ENCODE results near the gene SLC51B. TPM values are rescaled to one million over a fixed set of nuclear protein-coding genes. Genes with fewer than 3 reads are reported as not detected.

Gene SLC51B
- total and polyA plus RNA-seq, 10 of the 15 experiments (the other 5 are each of a cell fraction or from before 2014, with no cell fraction given), result 0.05 to 0.17 (median 0.13) TPM; not detected in 7

DNA sequence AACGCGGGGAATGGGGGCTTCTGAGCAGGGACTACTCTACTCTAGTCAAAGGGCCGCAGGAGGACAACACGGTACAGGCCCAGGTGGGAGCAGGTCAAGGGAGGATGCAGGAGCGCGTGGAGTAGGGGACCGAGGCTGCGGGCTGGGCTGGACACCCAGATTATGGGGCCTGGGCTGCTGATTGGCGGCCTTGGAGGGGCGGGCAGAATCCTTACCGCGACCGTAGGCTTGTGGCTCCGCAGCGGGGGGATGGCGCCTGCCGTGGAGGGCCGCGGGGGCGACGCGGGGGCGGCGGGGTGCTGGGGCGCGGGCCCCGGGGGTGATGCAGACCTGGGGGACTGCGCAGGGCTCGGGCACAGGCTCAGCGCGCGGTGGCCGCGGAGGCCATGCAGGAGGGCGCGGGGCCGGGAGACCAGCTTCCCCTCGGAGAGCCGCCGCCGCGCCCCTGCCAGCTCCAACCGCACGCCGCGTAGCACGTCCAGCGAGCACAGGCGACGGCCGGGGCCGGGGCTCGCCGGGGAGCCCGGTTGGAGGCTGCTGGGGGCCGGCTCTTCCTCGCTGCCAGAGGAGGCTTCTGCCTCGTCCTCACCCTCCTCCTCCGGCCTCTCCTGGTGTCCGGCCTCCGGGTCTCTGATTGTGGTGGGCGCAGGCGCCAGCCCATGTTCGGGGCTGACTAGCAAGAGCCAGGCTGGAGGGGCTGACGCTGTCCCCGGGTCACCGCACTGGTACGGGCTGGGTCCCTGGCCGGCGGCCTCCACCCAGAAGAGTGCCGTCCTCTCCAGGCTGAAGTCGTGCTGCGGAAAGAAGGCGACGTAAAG, 56.9 kb downstream of the SLC51B start:
- Histone ChIP-seq H3K9ac (ENCODE audit: control insufficient read depth, insufficient read depth, low read length) (no peak overlapping the region), H3K36me3 (ENCODE audit: control insufficient read depth in 2 of 2, insufficient read depth in 2 of 2, low read length in 1 of 2) (peaks cover 3 to 11% of the 10 kb centered on the region in 2 experiments; a peak in 3 of 4 replicates), H3K4me3 (no peak overlapping the region), H3K4me2 (ENCODE audit: control insufficient read depth, insufficient read depth) (no peak overlapping the region), H4K20me1 (ENCODE audit: control insufficient read depth, insufficient read depth) (no peaks in the 10 kb centered on the region), H3K9me3 (replicated peaks; ENCODE audit: control insufficient read depth, insufficient read depth, low read length) (no peaks in the 10 kb centered on the region), H3K4me1 (ENCODE audit: control insufficient read depth, insufficient read depth, low read length) (no peaks in the 10 kb centered on the region), H3K27ac (ENCODE audit: control insufficient read depth, insufficient read depth) (no peak overlapping the region), H3K27me3 (replicated peaks in 1 of 2; ENCODE audit: control insufficient read depth in 2 of 2, insufficient read depth in 2 of 2, low read length in 1 of 2) (no peaks in the 10 kb centered on the region), H3K79me2 (ENCODE audit: control insufficient read depth, insufficient read depth, low read length) (no peaks in the 10 kb centered on the region), H2AFZ (ENCODE audit: control insufficient read depth, low read depth, low read length) (no peak overlapping the region)
- ChIA-PET POLR2A (no interaction called here), CTCF (interaction anchor here (0.8 to 2.1 kb wide), 14 partner anchors 13 to 370 kb away, joined by 3 to 18 read pairs (median 5); partner anchors contain the start of gene UBAP1L), SMC1A (ENCODE audit: uncharacterized antibody, unreplicated experiment) (interaction anchor here (0.9 to 1.4 kb wide), 7 partner anchors 47 to 371 kb away, joined by 3 to 9 read pairs (median 3); no protein-coding TSS in a partner anchor), RAD21 (ENCODE audit: unreplicated experiment) (interaction anchor here (0.7 to 1.4 kb wide), 7 partner anchors 38 to 370 kb away, joined by 3 to 9 read pairs (median 4); partner anchors contain the start of gene SPG21)
- 98% methylated on average over 48 of the region's 75 CpGs for WGBS (ENCODE audit: insufficient coverage, insufficient replicate concordance, low lambda C conversion rate, missing lambda C conversion rate)
- ATAC-seq (no peak), FAIRE-seq (no peak), DNase-seq (ENCODE audit: low read depth, low spot score) (no peak)
- in situ Hi-C loops (cut with MboI), result no loop called here
- no peak for TF ChIP-seq HCFC1 (IDR thresholded peaks at IDR 0.05; ENCODE audit: low read length)
- TF ChIP-seq ZNF274 (IDR thresholded peaks at IDR 0.05; ENCODE audit: insufficient read depth, insufficient read length), result no peak
- TF ChIP-seq FOS (IDR thresholded peaks at IDR 0.05; ENCODE audit: borderline replicate concordance, extremely low read depth, insufficient read length), result no peak
- no peak for TF ChIP-seq POU2F2 (IDR thresholded peaks at IDR 0.05; ENCODE audit: borderline replicate concordance, low read depth, low read length)
- no peak for TF ChIP-seq HDAC6 (IDR thresholded peaks at IDR 0.05; ENCODE audit: unreplicated experiment)
- TF ChIP-seq ATF7 (IDR thresholded peaks at IDR 0.05; ENCODE audit: low read depth), result no peak
- TF ChIP-seq, protein P1, sequence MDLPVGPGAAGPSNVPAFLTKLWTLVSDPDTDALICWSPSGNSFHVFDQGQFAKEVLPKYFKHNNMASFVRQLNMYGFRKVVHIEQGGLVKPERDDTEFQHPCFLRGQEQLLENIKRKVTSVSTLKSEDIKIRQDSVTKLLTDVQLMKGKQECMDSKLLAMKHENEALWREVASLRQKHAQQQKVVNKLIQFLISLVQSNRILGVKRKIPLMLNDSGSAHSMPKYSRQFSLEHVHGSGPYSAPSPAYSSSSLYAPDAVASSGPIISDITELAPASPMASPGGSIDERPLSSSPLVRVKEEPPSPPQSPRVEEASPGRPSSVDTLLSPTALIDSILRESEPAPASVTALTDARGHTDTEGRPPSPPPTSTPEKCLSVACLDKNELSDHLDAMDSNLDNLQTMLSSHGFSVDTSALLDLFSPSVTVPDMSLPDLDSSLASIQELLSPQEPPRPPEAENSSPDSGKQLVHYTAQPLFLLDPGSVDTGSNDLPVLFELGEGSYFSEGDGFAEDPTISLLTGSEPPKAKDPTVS (IDR thresholded peaks at IDR 0.05; ENCODE audit: low read depth, low read length), result no peak
- no peak for TF ChIP-seq SREBF1 (IDR thresholded peaks at IDR 0.05; ENCODE audit: low read length)
- TF ChIP-seq, protein P2, sequence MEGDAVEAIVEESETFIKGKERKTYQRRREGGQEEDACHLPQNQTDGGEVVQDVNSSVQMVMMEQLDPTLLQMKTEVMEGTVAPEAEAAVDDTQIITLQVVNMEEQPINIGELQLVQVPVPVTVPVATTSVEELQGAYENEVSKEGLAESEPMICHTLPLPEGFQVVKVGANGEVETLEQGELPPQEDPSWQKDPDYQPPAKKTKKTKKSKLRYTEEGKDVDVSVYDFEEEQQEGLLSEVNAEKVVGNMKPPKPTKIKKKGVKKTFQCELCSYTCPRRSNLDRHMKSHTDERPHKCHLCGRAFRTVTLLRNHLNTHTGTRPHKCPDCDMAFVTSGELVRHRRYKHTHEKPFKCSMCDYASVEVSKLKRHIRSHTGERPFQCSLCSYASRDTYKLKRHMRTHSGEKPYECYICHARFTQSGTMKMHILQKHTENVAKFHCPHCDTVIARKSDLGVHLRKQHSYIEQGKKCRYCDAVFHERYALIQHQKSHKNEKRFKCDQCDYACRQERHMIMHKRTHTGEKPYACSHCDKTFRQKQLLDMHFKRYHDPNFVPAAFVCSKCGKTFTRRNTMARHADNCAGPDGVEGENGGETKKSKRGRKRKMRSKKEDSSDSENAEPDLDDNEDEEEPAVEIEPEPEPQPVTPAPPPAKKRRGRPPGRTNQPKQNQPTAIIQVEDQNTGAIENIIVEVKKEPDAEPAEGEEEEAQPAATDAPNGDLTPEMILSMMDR (IDR thresholded peaks at IDR 0.05 in 2 of 3, conservative IDR thresholded peaks at IDR 0.05 in 1 of 3; ENCODE audit: control insufficient read depth in 2 of 3, extremely low read depth in 1 of 3, insufficient read depth in 1 of 3, low read depth in 3 of 3, low read length in 3 of 3), result no peak
- TF ChIP-seq TCF7 (IDR thresholded peaks at IDR 0.05; ENCODE audit: borderline replicate concordance), result no peak
- BruUV-seq (replicated peaks), result no TSS peak
- intact Hi-C loops (cut with micrococcal nuclease; ENCODE audit: unreplicated experiment), result no loop called here
